ENCODE measurements around the gene RHBDD1.

Gene RHBDD1, protein sequence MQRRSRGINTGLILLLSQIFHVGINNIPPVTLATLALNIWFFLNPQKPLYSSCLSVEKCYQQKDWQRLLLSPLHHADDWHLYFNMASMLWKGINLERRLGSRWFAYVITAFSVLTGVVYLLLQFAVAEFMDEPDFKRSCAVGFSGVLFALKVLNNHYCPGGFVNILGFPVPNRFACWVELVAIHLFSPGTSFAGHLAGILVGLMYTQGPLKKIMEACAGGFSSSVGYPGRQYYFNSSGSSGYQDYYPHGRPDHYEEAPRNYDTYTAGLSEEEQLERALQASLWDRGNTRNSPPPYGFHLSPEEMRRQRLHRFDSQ

DNA sequence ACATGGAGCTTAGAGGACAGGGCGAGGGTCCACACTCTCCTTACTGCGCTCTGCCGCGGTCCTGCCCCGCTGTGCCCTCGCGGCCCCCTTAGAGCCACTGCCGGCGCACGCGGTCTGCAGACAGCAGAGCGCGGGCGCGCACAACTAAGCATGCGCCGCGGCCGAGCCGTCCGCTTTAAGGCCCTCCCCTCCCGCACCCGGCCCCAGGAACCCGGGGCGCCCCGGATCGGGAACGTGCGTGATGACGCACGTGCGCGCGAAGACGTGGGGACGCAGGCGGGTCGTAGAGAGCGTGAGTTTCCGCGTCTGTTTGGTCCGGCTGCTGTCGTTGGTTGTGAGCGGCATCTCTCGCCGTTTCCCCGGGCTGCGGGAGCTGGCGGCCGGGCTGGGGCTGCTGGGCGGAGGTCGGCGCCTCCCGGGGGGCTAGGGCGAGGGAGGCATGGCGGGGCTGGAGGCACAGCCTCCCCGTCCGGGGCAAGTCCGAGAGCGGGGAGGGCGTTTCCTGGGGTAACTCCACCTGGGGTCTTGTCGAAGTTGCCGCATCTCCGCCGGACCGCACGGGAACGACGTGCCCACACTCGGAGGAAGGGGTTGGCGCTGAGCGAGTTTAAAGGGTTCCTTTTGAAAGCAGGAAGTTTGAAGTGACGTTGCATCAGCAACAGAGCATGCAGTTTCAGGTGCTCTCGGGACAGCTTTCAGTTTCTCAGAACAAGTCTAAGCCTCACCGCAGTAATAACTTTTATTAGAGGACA is at the start of gene RHBDD1:
Gene RHBDD1, plus strand, starts transcription at position 259 of the 752 bp plus-strand sequence. CDS start 28,640 bp downstream, outside the sequence.
- DNase-seq (ENCODE audit: low read depth in 2 of 2), result peak; percentile 91 to 92

DNA sequence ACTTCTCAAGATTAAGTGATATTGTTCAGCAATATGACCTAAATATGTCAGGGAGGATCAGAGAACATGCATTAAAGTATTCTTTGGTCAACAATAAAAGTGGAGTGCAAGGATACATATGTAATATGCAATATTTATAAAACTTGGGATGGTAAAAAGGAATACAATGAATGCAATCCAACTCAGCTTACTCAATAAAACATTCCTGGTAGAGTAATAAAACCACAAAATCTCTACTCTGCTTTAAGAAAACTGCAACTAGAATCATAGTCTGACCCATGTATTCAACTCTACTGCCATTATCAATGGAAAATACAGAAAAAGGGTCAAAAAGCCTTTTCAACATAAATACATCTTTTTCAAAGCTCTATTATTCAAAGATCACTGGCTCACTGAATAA is 47.8 kb upstream of the RHBDD1 start:
- DNase-seq (ENCODE audit: low read depth in 2 of 2), result no peak

DNA sequence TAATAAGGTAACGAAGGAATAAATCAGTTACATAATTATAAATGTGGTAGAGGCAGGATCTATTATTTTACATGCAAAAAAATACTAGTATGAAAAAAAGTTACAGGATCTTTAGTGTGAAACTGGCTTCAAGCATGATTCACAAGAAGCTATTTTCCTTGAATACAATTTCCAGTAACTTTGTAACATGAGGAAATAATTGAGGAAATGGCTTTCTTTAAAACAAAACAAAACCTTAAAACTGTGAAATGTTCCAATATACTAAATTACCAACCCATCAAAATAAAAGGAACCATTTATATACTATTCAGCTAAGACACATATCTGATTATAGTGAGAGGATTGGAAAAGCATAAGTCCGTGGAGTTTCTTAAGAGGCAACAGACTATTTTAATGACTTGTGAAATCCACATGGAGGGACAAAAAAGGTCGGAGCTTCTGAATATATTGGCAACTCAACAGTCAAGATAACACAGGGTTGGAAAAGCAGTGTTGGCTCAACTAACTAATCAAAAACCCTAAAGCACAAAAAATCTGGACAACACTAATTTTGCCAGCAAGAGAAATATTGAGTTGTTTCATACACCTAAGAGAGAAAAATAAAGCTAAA is 46.9 kb upstream of the RHBDD1 start:
- no peak for DNase-seq (ENCODE audit: low read depth in 2 of 2)

DNA sequence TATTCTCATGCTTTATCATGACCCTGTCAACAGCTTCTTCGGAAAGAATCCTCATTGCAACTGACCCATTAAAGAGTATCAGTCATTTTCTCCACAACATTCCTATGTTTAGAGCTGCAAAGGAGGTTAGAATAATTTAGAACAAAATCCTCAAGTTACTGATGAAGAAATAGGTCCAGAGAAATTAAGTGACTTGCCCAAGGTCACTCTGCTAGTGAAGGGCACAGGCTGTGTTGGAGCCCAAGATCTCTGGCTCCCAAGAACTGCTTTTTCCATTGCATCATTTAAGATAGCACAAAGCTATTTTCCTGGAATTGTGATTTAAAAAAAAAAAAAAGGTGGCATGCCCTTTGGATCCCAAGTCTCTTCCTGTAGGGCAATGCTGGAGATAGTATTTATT is 45.8 kb upstream of the RHBDD1 start:
- DNase-seq (ENCODE audit: low read depth in 2 of 2), result no peak

DNA sequence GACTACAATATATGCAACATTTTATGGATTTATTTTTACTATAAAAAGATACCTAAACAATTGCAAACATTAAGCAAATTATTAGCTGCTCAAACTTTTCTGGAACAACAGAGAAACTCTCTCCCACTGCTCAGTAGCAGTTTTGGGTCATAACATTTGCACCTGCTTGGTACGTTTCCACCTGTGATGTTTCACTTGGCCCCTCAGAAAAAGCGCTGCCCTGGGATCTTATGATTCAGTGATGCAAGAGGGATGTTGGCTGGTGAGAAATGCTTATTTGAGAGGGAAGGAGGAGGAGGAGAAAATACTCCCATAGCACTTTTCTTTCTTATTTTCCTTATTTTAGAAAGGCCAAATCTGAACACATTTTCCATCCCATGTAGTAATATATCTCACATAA is 45.4 kb upstream of the RHBDD1 start:
- no peak for DNase-seq (ENCODE audit: low read depth in 2 of 2)

DNA sequence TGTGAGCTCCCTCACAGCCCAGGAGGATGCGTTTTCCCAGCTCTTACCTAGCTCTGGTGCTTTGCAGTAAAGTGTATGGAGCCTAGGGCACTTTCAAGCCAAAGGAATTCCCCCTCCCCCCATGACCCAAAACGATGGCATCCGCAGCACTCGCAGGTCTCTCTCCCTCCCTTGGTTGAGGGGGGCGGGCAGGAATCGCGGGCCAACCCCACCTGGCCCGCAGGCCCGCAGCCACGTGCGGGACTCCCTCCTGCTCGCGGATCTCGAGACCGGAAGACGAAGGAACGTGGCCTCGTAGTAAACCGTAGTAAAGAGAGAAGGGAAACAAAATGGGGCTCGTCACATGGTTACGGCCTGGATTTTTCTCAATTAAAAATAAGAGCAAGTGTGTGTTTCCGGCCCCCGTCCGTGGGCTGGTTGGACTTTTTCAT is 44.8 kb upstream of the RHBDD1 start:
- DNase-seq (ENCODE audit: low read depth in 2 of 2), result no peak

DNA sequence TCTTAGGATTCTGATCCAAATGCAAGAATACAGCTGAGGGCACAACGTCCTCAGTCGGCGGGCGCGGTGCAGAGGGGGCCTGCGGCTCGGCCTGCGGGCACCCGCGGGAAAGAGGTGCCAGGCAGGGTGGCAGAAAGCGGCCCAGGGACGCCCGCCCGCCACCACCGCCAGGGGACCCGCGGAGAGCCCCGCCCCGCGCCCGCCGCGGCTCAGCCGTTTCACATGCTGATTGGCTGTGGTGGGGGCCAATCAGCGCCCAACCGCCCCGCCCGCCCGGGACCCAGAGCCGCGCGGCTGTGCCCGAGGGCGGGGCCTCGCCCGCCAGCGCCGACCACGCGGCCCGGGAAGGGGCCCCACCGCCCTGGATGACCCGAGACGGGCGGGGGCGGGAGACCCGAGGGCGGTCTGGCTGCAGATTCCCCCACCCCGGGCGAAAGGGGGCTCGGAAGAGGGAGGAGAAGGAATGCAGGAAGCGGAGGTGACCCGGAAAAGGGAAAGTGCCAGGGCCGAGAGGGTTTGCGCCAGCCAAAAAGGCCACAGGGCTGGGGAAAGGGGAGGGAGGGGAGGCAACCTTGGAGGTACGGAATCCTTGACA is 44.3 kb upstream of the RHBDD1 start:
- DNase-seq (ENCODE audit: low read depth in 2 of 2), result peak; percentile 87 to 88

DNA sequence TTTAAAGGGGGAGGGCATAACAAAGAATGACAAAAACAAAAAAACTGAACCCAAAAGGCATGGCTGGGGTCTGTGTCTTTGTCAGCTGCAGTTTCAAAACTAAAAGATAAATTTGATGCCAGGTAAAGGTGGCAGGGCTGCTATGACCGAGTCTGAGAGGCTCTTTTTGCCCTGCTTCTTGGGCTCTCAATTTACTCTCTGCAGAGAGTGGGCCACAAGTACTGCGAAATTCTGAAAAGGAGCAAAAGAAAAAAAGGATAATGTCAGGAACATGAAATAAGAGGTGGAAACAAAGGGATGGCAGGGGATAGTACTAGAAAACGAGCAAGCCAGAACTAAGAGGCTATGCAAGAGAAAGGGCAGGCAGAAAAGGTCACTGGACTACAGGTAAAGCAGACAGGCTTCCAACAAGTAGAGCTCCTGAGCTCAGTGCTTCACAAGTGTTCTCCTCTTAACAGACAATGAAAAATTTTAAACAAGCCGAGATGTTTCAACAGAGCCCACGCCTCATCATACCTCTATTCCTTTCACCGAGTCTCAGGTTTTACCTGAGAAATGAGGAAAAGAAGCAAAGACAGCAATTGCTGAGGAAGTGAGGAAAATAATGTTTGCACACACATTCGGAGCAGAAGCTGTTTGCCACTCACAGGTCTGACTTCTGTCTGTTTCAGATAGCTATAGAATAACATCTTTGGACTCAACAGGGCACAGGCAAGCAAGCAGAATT is 43.5 kb upstream of the RHBDD1 start:
- DNase-seq (ENCODE audit: low read depth in 2 of 2), result no peak

DNA sequence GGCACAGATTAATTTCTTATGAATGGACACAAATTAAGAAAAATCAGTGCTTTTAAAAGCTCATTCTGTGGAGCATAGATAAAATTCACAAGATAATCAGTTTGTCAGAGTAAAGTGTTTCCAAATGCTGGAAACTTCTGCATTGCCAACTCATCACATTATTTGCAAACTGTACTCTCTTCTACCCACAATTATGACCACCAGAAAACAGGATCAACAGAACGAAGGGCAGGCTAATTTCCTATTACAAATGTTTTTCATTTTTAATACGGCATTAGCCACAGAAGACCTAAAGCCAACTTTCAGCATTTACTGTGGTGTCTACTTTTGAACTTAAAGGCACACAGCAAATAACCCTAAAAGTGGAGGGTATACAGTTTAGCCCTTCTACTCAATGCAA is 42.2 kb upstream of the RHBDD1 start:
- DNase-seq (ENCODE audit: low read depth in 2 of 2), result no peak

DNA sequence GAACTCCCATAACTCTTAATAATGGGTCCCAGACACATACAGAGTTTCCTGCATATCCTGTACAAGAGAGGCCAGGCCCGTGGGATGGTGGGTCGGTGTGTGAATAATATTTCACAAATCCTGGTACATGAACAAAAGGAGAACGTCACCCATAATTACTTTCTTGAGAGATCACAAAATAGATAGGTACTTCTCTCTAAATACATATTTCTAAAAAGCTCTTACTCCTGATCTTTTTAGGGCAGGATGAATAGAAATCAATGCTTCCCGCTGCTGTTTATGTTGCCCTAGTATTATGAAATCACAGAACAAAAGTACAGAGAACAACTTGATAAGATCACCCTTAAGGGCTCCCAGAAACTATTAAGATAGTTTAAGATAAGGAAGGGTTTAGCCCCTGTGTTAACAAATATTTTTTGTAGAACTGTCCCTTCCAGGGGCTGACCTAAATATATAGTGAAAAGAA is 41.6 kb upstream of the RHBDD1 start:
- no peak for DNase-seq (ENCODE audit: low read depth in 2 of 2)

DNA sequence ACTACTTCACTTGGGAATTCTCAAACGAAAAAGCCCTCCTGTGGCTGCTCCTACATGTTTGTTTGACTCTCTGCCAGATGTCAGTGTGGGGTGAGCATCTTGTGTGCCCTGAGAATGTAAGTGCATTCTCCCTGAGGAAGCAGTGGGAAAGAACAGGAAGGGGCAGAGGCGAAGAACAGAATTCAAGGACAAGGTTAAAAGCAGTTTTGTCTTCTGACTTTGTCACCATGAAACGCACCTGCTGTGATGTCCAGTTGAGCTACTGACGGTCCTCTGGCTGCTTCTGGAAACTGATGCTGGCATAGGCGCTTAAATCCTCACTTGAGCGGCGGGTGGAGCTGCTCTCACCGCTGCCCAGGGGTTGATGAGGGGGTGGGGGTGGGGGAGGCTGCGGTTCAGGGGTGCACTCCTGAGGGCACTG is 41.1 kb upstream of the RHBDD1 start:
- no peak for DNase-seq (ENCODE audit: low read depth in 2 of 2)

DNA sequence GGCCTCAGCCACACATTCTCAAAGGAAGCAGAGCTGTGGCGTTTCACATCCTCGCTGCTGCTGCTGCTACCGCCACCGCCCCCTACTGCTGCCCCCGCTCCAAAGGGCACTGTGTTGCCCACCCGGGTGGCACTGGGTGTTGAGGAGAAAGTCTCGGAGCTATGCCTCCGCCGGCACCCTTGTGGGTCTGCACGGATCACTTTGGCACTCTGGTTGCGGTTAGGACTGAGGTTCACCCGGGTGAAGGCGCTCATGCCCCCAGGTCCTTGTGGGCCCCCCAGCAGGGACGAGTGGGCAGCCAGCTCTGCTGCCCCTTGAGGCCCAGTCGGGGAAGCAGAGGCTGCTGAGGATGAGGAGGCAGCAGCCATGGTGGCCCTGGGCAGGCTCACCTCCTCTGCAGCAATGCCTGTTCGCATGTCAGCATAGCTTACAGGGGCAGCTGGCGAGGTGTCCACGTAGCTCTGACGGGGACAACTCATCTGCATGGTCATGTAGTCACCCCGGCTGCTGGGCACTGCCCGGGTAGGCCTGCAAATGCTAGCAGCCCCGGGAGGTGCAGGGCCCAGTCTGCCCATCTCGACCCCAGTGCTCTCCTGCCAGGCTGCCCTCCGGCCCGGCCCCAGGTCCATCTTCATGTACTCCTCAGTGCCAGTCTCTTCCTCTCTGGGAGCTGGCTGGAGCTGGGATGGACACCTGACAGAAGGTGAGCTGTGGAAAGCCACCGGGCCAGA is 40.4 kb upstream of the RHBDD1 start:
- no peak for DNase-seq (ENCODE audit: low read depth in 2 of 2)

DNA sequence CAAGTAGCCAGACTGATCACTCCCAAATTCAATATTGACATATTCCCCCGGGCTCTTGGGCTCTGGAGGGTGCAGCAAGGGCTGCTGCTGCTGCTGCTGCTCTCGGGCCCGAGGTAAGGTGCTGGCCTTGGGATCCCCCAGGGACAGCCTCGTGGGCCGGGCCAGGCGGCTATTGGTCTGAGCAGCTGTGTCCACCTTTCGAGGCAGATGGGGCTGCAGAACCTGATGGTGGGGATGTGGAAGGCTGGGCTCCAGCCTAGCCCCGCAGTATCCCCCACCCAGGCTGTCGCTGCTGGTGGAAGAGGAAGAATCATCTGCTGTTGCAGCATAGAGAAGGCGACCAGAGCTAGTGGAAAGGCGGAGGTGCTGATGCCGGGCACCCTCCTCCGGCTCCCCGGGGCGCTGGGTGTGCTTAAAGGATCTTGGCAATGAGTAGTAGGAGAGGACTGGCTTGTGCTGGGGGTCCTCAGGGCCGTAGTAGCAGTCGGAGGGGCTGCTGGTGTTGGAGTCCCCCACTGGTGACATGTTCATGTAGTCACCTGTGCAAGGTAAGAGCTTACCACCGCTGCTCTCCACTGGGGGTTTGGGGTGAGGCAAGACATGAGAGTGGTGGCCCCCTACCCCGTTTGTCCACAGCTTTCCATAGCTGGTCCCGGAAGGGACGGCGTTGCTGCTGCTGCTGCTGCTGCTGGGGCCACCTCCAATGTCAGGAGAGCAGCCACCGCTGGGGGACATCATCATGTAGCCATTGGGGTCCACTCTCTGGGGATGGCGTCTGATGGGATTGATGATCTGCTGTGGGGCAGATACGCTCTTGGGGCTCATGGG is 39.6 kb upstream of the RHBDD1 start:
- DNase-seq (ENCODE audit: low read depth in 2 of 2), result no peak

DNA sequence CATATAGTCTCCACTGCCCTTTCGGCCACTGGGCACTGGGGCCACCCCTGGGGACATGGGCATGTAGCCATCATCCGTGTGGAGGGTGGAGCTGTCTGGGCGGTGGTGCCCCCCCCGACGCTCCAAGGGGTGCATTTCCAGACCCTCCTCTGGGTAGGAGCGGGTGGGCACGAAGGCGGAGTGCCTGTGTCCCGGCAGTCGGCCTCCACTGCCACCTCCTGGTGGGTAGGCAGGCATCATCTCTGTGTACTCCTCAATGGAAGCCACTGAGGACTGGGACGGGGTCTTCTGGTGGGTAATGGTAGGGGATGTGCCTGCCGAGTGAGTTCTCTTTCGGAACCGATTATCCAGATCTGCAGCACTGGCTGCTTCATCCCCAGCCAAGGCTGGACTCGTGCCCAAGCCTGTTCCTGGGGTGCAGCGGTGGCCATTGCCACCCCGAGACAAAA is 39.0 kb upstream of the RHBDD1 start:
- DNase-seq (ENCODE audit: low read depth in 2 of 2), result no peak

DNA sequence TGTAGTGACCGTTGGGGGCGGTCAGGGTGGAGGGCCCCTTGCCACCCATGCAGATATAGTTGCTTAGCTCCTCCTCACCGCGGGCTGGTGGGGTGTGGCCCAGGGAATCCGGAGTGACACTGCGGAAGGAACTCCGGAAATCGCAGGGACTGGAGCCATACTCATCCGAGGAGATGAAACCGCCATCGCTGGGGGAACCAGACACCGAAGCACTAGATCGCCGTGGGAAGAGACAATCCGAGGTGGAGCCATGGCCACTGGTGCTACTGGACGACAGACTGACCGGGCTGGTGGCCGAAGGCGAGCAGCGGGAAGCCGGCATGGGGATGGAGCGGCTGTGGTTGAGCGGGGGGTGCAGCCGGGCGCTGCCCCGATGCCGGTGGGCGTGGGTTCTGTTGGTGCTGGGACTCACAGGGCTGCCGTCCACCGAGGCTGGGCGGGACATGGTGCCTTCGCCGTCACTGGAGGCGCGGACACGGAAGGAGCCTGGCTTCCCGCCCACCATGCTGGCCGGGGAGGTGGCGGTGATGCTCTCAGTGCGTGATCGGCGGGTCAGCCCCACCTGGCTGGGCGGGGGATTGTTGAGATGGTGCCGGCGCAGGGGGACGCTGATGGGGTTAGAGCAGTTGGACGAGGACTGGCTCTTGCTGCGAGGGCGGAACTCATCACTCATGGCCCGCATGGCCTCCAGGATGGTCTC is 38.4 kb upstream of the RHBDD1 start:
- DNase-seq (ENCODE audit: low read depth in 2 of 2), result no peak

DNA sequence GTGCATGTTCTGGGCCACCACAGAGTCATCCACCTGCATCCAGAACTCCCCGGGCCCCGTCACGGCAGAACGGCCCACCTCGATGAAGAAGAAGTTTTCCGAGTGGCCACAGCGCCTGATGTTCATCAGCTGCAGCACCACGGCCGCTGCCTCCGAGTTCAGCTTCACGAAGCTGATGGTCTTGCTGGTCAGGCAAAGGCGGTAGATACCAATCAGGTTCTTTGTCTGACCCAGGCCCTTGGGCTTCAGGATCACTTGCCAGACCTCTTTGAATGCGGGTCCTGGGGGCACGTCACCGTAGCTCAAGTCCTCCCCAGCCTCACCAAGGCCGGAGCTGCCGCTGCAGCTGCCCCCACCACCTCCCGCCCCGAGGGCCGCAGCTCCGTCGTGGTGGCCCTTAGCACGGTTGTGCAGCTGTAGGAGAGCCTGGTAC is 37.8 kb upstream of the RHBDD1 start:
- no peak for DNase-seq (ENCODE audit: low read depth in 2 of 2)

DNA sequence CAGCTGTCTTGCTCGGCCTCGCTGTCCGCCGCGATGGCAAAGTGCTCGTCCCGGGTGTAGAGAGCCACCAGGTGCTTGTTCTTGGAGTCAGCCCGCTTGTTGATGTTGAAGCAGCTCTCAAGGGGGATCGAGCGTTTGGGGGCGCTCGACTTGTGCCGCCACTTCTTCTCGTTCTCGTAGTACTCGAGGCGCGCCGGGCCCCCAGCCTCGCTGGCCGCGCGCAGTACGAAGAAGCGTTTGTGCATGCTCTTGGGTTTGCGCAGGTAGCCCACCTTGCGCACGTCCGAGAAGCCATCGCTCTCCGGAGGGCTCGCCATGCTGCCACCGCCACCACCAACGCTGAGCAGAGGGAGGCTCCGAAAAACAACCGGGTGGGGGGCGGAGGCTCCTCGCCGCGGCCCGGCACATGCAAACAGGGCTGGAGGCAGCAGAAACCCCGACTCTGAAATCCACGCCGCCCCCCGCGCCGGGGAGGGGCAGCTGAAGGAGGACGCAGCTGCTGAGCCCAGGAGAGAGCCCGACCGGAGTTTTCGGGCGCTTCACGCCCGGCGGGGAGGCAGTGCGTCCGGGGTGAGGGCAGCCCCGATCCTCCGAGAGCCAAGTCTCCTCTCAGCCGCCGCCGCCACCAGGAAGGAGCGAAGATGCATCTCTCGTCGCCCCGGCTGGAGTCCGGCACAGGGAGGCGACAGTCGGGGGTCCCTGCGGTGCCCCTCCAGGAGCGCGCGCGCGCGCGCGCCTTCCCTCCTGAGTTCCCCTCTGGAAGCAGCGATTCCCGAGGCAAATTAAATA is 37.2 kb upstream of the RHBDD1 start:
- peak in 1 of 2 donors; percentile 17 for DNase-seq (ENCODE audit: low read depth in 2 of 2)

DNA sequence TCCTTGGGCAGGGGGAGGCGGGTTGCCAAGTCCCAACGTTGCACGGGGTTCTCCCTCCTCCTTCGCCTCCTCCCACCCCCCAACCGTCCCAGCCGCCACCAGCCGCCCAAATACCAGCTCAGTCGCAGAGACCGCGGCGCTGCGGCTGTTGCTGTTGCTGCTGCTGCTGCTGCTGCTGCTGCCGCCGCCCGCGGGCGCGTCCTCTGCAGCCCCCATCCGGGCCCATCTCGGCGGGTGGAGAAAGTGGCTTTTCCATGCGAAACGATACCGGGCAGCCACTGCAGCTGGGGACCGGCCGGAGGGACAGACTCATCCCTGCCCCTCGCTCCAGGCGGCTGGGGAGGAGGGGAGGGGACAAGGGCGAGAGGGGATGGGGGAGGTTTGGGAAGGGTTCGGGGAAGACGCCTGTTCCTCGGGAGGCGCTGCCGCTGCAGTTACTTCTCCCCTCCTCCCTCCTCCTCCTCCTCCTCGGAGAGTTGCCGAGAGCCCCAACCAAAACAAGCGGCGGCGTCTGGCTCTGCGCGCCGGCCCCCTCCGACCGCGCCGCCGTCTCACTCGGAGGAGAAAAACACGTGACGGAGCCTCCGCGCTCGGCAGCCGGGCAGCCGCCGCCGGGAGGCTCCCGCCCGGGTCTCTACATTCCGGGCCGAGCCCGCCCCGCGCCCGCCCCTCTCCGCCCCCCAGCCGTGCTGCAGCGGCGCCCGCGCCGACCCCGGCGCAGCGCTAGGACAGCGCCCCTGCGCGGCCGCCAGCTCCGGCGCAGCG is 36.5 kb upstream of the RHBDD1 start, which contains the start of gene IRS1:
Gene IRS1, minus strand, starts transcription at position 610 of the 765 bp plus-strand sequence. CDS start 1,082 bp downstream, outside the sequence.
- peak; percentile 41 to 46 for DNase-seq (ENCODE audit: low read depth in 2 of 2)

All from stimulated activated CD8-positive, alpha-beta memory T cell treated with anti-CD3 and anti-CD28 coated beads, Interleukin-2, amount 100 ng/mL, for 48 hours (primary cell).